ENCODE data around the gene OR2G6.
"Not testable (repeated sequence)": the region's sequence is repeated elsewhere in the genome, so short reads cannot be mapped to it uniquely, and the experiment has no call there.

DNA sequence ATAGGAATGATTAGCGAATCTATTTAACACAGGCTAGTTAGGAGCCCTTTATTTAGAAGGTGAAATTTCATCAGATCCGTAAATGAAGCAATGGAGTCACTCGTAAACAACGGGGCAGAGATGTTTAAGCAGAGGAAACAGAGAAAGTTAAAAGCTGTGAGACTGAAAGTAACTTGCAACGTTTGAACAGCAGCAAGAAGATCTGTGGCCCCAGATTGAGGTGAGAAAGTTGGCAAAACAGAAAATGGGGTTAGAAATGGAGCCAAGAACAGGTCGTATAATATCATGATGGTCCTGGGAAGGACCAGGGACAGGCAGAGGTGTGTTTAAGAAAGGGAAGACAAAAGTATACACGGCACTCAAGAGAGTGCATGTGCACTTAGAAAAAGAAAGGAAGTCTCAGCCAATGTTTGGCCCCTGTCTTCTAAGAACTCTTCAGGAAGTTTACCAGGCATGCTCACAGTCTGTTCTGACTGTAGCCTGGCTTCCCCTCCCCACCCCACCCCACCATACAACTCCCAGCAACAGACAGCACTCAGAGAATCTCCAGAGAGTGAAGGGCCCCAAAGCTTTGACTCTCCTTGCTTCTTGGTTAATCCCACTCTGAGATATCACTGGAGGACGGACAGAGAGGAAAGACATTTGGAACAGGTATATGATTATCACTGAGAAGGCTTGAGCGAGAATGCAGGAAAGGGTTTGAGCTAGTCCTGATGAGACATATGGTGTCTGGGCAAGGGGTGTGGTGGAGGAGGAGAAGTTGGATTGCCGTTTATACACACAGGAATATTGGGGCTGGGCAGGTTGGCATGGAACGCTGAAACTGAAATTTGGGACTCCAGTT is 57.9 kb downstream of the OR2G6 start:
- TF ChIP-seq, protein P1, sequence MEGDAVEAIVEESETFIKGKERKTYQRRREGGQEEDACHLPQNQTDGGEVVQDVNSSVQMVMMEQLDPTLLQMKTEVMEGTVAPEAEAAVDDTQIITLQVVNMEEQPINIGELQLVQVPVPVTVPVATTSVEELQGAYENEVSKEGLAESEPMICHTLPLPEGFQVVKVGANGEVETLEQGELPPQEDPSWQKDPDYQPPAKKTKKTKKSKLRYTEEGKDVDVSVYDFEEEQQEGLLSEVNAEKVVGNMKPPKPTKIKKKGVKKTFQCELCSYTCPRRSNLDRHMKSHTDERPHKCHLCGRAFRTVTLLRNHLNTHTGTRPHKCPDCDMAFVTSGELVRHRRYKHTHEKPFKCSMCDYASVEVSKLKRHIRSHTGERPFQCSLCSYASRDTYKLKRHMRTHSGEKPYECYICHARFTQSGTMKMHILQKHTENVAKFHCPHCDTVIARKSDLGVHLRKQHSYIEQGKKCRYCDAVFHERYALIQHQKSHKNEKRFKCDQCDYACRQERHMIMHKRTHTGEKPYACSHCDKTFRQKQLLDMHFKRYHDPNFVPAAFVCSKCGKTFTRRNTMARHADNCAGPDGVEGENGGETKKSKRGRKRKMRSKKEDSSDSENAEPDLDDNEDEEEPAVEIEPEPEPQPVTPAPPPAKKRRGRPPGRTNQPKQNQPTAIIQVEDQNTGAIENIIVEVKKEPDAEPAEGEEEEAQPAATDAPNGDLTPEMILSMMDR (IDR thresholded peaks at IDR 0.05): not testable (repeated sequence)
- not testable (repeated sequence) for TF ChIP-seq EP300, POLR2A (IDR thresholded peaks at IDR 0.05)
